ENCODE results near the gene KRAS. TPM values are rescaled to one million over a fixed set of nuclear protein-coding genes. Genes with fewer than 3 reads are reported as not detected.

KRAS gene
- total and polyA plus RNA-seq, 4 donors: 6.2 to 33.0 (median 14.1) TPM

DNA sequence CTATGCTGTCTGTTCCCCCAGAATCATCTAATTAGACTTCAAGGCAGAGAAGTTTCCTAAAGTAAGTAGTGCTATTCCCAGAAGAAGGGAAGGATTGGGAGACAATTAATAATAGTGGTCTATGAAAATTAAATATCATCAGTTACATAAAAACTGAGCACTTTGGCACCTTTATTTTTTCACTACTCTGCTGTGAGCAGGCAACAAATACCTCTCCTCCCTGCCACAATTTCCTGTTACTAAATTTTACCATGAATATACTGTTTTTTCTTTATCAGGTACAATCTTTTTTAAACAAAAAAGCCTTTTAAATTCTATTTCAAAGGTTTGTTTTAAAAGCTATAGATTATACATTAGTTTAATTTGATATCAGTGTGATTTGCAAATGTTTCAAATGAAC, 29.4 kb upstream of the KRAS start:
- TF ChIP-seq FOXA2 (IDR thresholded peaks at IDR 0.05): no peak
- TF ChIP-seq GABPA (IDR thresholded peaks at IDR 0.05 in 1 of 2, conservative IDR thresholded peaks at IDR 0.05 in 1 of 2): no peak
- TF ChIP-seq FOXA1 (IDR thresholded peaks at IDR 0.05): no peak
- TF ChIP-seq EGR1 (IDR thresholded peaks at IDR 0.05; ENCODE audit: low read depth in 2 of 2): no peak
- no peak for TF ChIP-seq ATF3 (IDR thresholded peaks at IDR 0.05)
- TF ChIP-seq TAF1 (conservative IDR thresholded peaks at IDR 0.05): no peak
- TF ChIP-seq RAD21 (IDR thresholded peaks at IDR 0.05): no peak
- no peak for TF ChIP-seq ZBTB33 (IDR thresholded peaks at IDR 0.05)
- no peak for TF ChIP-seq NR2F2 (IDR thresholded peaks at IDR 0.05)
- TF ChIP-seq YY1 (IDR thresholded peaks at IDR 0.05): no peak
- TF ChIP-seq, protein P1, sequence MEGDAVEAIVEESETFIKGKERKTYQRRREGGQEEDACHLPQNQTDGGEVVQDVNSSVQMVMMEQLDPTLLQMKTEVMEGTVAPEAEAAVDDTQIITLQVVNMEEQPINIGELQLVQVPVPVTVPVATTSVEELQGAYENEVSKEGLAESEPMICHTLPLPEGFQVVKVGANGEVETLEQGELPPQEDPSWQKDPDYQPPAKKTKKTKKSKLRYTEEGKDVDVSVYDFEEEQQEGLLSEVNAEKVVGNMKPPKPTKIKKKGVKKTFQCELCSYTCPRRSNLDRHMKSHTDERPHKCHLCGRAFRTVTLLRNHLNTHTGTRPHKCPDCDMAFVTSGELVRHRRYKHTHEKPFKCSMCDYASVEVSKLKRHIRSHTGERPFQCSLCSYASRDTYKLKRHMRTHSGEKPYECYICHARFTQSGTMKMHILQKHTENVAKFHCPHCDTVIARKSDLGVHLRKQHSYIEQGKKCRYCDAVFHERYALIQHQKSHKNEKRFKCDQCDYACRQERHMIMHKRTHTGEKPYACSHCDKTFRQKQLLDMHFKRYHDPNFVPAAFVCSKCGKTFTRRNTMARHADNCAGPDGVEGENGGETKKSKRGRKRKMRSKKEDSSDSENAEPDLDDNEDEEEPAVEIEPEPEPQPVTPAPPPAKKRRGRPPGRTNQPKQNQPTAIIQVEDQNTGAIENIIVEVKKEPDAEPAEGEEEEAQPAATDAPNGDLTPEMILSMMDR (IDR thresholded peaks at IDR 0.05; ENCODE audit: low read depth, low read length, missing input control): no peak
- TF ChIP-seq SP1 (IDR thresholded peaks at IDR 0.05): no peak
- TF ChIP-seq HNF4G (IDR thresholded peaks at IDR 0.05): no peak
- TF ChIP-seq REST (IDR thresholded peaks at IDR 0.05): no peak
- TF ChIP-seq RXRA (IDR thresholded peaks at IDR 0.05): no peak
- no peak for TF ChIP-seq MAX (IDR thresholded peaks at IDR 0.05)
- no peak for TF ChIP-seq JUND (IDR thresholded peaks at IDR 0.05)
- no peak for TF ChIP-seq HNF4A (conservative IDR thresholded peaks at IDR 0.05)
- Histone ChIP-seq H3K9ac (ENCODE audit: low read depth in 1 of 2, low read length in 2 of 2) (no peak overlapping the region), H3K4me3 (ENCODE audit: low read depth in 1 of 3, low read length in 3 of 3) (no peak overlapping the region), H3K27ac (ENCODE audit: low read depth in 1 of 2, low read length in 2 of 2) (no peak overlapping the region), H3K36me3 (ENCODE audit: control insufficient read depth in 4 of 4, insufficient read depth in 3 of 4, low read depth in 1 of 4, low read length in 3 of 4) (no peaks in the 10 kb centered on the region), H3K27me3 (ENCODE audit: control insufficient read depth in 4 of 4, insufficient read depth in 4 of 4, low read length in 3 of 4) (no peaks in the 10 kb centered on the region), H3K4me1 (ENCODE audit: control insufficient read depth in 4 of 4, insufficient read depth in 4 of 4, low read length in 3 of 4) (peaks cover 0 to 5% (median 2%) of the 10 kb centered on the region in 4 donors), H3K9me3 (ENCODE audit: control insufficient read depth in 4 of 4, low read length in 3 of 4) (no peaks in the 10 kb centered on the region)
- DNase-seq (ENCODE audit: low spot score): no peak

Measured in liver (tissue), 9 donors.